SU-DHL-6 (cell line): Measurements from ENCODE around the gene PDE1C.
"Not testable (repeated sequence)": the region's sequence is repeated elsewhere in the genome, so short reads cannot be mapped to it uniquely, and the experiment has no call there.

Experiments
- H2AFZ ChIP-seq: fragments of 200-600 bp; sonication (generic); 2 replicates; pipeline ENCODE4 v1.6.1; 2014; ENCODE audit warnings: low read depth, mild to moderate bottlenecking, moderate library complexity, mixed read lengths, antibody characterized with exemption, low read length; ENCODE audit not compliant: severe bottlenecking
- H3F3A ChIP-seq: fragments of 200-600 bp; shearing (Covaris generic); 2 replicates; pipeline ENCODE4 v1.6.0; 2016; ENCODE audit warnings: antibody characterized with exemption, mild to moderate bottlenecking; ENCODE audit not compliant: insufficient read depth
- H3K27ac ChIP-seq: fragments of 200-600 bp; sonication (generic); 2 replicates; pipeline ENCODE4 v1.5.1; 2016; ENCODE audit warnings: low read depth, mild to moderate bottlenecking, low read length, moderate library complexity, mixed read lengths
- H3K27me3 ChIP-seq: fragments of 200-600 bp; sonication (generic), shearing (Covaris generic); 2 replicates; pipeline ENCODE4 v1.6.0; 2014; ENCODE audit warnings: mild to moderate bottlenecking, low read length
- H3K36me3 ChIP-seq: fragments of 200-600 bp; sonication (generic); 2 replicates; pipeline ENCODE4 v1.6.1; 2014; ENCODE audit warnings: mild to moderate bottlenecking, low read length, mixed read lengths
- H3K4me2 ChIP-seq: fragments of 300-600, 200-600 bp; shearing (Covaris generic), sonication (generic); 2 replicates; pipeline ENCODE4 v1.6.0; 2014; ENCODE audit warnings: low read length, low read depth, mild to moderate bottlenecking; ENCODE audit not compliant: poor library complexity, severe bottlenecking
- H3K4me3 ChIP-seq: fragments of 200-600 bp; sonication (generic); 2 replicates; pipeline ENCODE4 v1.5.1; 2014; ENCODE audit warnings: antibody characterized with exemption, low read length, mild to moderate bottlenecking, mixed read lengths; ENCODE audit not compliant: insufficient read depth, poor library complexity, severe bottlenecking
- H3K79me2 ChIP-seq: fragments of 200-600 bp; sonication (generic); 2 replicates; pipeline ENCODE4 v1.6.1; 2014; ENCODE audit warnings: mild to moderate bottlenecking, low read length, moderate library complexity; ENCODE audit not compliant: insufficient read depth
- H3K9ac ChIP-seq: fragments of 200-600 bp; sonication (generic); 2 replicates; pipeline ENCODE4 v1.7.0; 2014; ENCODE audit warnings: mild to moderate bottlenecking, low read length
- H3K9me2 ChIP-seq: fragments of 200-600 bp; sonication (generic); replicated peaks from 2 replicates; pipeline ENCODE4 v1.6.1; 2014; ENCODE audit warnings: low read length; ENCODE audit not compliant: insufficient read depth
- H3K9me3 ChIP-seq: fragments of 200-600 bp; sonication (generic); 2 replicates; pipeline ENCODE4 v1.6.1; 2014; ENCODE audit warnings: low read length, mixed read lengths; ENCODE audit not compliant: insufficient read depth
- H4K20me1 ChIP-seq: fragments of 200-600 bp; sonication (generic); 2 replicates; pipeline ENCODE4 v1.6.1; 2014; ENCODE audit warnings: low read depth, mild to moderate bottlenecking, antibody characterized with exemption, low read length, moderate library complexity, mixed read lengths
- EZH2phosphoT487 ChIP-seq: fragments of 200-600 bp; sonication (generic), shearing (Covaris generic); conservative IDR thresholded peaks from 2 replicates; pipeline ENCODE4 v1.6.1; 2018; ENCODE audit warnings: mild to moderate bottlenecking, antibody characterized with exemption, low read length, moderate library complexity, mixed read lengths
- TF ChIP-seq, protein P1 (sequence below): fragments of 200-600 bp; sonication (generic); IDR thresholded peaks from one replicate; pipeline ENCODE4 v1.5.1; 2017; ENCODE audit warnings: antibody characterized with exemption, mild to moderate bottlenecking, low read length, moderate library complexity; ENCODE audit not compliant: insufficient read depth, poor library complexity, severe bottlenecking

PDE1C gene

DNA sequence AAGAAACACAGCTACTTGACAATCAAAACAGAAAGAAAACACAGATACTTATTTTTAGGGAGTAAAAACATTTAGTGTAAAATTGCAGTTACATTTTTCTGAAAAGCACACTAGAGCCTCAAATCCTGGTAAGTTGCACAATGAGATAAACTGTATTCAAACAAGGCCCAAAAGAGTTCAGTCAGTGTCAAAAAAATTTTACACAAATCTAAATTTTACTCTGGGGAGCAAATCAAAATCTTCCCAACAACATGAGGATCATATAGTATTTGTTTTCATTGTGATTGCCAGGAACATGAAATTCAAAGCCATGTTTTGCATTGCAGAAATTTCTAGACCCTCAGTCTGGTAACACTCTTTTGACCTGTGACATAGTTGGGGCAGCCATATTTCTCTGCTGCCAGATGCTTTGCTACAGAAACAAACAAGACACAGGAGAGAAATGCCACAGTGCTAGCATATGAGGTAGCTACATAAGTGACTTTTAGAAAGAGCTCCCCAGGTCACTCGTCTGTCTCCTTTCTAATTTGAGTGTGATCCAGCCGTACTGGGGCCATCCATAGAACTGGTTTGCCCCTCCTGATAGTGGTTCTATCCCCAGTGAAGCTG, 49.6 kb downstream of the PDE1C start:
- H3K27ac ChIP-seq = no peak overlapping the region
- no peak overlapping the region for H3K9ac ChIP-seq
- H3K9me2 ChIP-seq = no peaks in the 10 kb centered on the region
- TF ChIP-seq EZH2phosphoT487 = no peak
- TF ChIP-seq, protein P1, sequence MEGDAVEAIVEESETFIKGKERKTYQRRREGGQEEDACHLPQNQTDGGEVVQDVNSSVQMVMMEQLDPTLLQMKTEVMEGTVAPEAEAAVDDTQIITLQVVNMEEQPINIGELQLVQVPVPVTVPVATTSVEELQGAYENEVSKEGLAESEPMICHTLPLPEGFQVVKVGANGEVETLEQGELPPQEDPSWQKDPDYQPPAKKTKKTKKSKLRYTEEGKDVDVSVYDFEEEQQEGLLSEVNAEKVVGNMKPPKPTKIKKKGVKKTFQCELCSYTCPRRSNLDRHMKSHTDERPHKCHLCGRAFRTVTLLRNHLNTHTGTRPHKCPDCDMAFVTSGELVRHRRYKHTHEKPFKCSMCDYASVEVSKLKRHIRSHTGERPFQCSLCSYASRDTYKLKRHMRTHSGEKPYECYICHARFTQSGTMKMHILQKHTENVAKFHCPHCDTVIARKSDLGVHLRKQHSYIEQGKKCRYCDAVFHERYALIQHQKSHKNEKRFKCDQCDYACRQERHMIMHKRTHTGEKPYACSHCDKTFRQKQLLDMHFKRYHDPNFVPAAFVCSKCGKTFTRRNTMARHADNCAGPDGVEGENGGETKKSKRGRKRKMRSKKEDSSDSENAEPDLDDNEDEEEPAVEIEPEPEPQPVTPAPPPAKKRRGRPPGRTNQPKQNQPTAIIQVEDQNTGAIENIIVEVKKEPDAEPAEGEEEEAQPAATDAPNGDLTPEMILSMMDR = no peak
- no peak overlapping the region for H3K4me2 ChIP-seq
- no peak overlapping the region for H2AFZ ChIP-seq
- no peaks in the 10 kb centered on the region for H3K9me3 ChIP-seq
- H3F3A ChIP-seq = no peaks in the 10 kb centered on the region
- H3K79me2 ChIP-seq = no peaks in the 10 kb centered on the region
- no peaks in the 10 kb centered on the region for H3K36me3 ChIP-seq
- H3K27me3 ChIP-seq = no peaks in the 10 kb centered on the region
- H3K4me3 ChIP-seq = no peak overlapping the region
- H4K20me1 ChIP-seq = no peaks in the 10 kb centered on the region

DNA sequence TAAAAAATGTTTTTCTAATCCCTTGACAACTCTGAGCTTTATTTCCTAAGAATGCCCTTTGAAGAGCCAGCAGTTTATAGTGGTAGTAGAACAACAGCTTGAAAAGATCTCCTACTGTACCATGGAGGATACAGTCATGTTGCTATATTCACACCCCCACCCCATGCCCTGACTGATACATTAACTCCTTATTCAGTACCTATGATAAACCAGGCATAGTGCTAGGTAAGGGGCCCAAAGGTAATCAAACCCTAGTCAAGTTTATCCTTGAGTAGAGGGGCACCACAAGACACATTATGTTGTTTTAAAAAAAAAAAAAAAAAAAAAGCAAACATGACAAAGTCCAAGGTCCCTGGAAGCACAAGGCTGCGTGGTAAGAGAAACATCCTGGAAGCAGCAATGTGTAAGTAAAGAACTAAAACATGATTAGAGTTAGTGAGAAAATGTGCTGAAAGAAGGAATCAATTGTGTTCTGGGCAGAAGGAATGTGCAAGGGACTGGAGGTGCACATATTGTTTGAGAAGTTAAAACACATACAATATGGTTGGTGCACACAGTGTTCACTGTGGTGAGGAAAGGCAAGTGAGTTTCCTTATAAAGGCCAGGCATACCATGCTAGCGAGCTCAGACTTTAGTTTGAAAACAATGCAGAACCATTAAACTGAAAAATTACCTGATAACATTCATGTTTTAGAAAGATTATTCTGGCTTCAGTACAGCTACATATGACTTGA, 51.2 kb downstream of the PDE1C start:
- H3K9me3 ChIP-seq = no peaks in the 10 kb centered on the region
- TF ChIP-seq, protein P1 = no peak
- TF ChIP-seq EZH2phosphoT487 = no peak
- no peak overlapping the region for H3K4me3 ChIP-seq
- no peaks in the 10 kb centered on the region for H4K20me1 ChIP-seq
- no peaks in the 10 kb centered on the region for H3K27me3 ChIP-seq
- no peaks in the 10 kb centered on the region for H3K36me3 ChIP-seq
- H3K9ac ChIP-seq = no peak overlapping the region
- no peak overlapping the region for H3K4me2 ChIP-seq
- no peak overlapping the region for H2AFZ ChIP-seq
- H3K9me2 ChIP-seq = no peaks in the 10 kb centered on the region
- no peak overlapping the region for H3K27ac ChIP-seq
- no peaks in the 10 kb centered on the region for H3F3A ChIP-seq
- no peaks in the 10 kb centered on the region for H3K79me2 ChIP-seq

DNA sequence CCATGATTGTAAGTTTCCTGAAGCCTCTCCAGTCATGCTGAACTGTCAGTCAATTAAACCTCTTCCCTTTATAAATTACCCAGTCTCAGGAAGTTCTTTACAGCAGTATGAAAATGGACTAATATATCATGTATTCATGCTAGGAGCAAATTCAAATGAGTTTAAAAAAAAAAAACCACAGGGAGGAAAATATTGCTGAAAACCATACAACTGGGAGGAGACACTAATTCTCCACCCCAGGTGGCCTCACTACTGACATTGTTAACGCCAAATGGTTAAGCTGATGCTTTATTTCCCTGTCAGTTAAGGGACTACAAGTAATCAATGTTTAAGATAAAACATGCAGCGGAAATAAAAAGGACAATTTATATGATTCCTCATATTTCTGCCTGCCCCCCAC, 55.1 kb downstream of the PDE1C start:
- Histone ChIP-seq H3K27me3 (no peaks in the 10 kb centered on the region), H3K4me2 (no peak overlapping the region), H3F3A (no peaks in the 10 kb centered on the region), H2AFZ (no peak overlapping the region), H3K36me3 (no peaks in the 10 kb centered on the region), H3K27ac (no peak overlapping the region), H3K9ac (no peak overlapping the region), H3K79me2 (no peaks in the 10 kb centered on the region), H3K9me2 (no peaks in the 10 kb centered on the region), H3K9me3 (no peaks in the 10 kb centered on the region), H4K20me1 (no peaks in the 10 kb centered on the region), H3K4me3 (no peak overlapping the region)
- no peak for TF ChIP-seq EZH2phosphoT487
- TF ChIP-seq, protein P1 = no peak

DNA sequence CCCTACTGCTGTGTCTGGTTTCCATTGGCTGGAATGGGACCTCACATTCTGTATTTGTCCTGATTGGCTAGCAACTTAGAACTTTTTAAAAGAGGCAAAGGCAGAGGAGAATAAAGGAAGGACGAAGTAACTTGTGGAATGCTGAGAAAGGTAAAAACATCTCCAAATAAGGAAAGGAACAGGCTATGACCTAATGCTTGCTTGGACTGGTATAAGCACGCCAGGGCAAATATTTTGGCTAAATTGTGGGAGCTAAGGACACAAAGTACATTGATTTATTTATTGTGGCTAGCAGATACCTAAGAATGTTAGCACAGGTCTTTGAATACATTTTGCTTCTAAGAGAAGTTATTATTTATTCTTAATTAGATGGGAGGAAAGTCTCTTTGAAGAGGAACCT, 56.7 kb downstream of the PDE1C start:
- not testable (repeated sequence) for H2AFZ ChIP-seq, H3K27ac ChIP-seq, H3F3A ChIP-seq, H3K27me3 ChIP-seq, H3K9me3 ChIP-seq, H3K4me2 ChIP-seq, H3K79me2 ChIP-seq, H4K20me1 ChIP-seq, H3K36me3 ChIP-seq, H3K9ac ChIP-seq, H3K9me2 ChIP-seq, H3K4me3 ChIP-seq
